Measurements from ENCODE around the gene ADAMTS14. TPM values are rescaled to one million over a fixed set of nuclear protein-coding genes. Genes with fewer than 3 reads are reported as not detected.

ADAMTS14 gene
- total RNA-seq, 3 donors from 2014 or later = 1.8 to 2.1 (median 2.1) TPM

DNA sequence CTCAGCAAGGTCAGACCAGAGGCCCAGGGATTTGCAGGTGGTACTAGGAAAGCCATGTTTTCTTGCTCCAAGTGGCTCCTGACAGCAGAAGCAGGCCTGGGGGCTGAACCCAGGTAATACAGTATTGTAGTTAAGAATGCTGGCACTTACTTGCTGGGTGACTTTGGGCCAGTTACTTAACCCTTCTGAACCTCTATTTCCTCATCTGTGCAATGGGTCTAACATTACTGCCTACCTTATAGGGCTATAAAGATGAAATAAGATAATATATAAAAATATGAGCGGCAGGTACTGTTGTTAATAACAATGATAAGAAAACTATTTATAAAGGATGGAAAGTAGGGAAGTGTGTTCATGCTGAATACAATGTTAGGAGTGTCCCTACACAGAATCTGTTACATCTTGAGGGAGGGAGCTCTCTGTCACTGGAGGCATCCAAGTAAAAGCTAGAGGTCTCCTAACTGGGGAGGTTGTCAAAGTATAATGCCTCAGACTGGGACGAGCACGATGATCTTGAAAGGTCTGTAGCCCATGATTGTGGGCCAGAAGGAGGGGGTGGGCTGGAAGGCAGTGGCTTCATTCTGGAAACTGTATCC is 26.9 kb downstream of the ADAMTS14 start:
- Histone ChIP-seq H3K9me3 (no peaks in the 10 kb centered on the region), H3K4me3 (no peak overlapping the region), H3K4me1 (ENCODE audit: low read depth) (no peaks in the 10 kb centered on the region), H3K36me3 (ENCODE audit: low read depth) (no peaks in the 10 kb centered on the region)
- intact Hi-C loops (cut with DNase I, micrococcal nuclease) = no loop called here
- no peak for ATAC-seq
- no peak for DNase-seq
- TF ChIP-seq, protein P1, sequence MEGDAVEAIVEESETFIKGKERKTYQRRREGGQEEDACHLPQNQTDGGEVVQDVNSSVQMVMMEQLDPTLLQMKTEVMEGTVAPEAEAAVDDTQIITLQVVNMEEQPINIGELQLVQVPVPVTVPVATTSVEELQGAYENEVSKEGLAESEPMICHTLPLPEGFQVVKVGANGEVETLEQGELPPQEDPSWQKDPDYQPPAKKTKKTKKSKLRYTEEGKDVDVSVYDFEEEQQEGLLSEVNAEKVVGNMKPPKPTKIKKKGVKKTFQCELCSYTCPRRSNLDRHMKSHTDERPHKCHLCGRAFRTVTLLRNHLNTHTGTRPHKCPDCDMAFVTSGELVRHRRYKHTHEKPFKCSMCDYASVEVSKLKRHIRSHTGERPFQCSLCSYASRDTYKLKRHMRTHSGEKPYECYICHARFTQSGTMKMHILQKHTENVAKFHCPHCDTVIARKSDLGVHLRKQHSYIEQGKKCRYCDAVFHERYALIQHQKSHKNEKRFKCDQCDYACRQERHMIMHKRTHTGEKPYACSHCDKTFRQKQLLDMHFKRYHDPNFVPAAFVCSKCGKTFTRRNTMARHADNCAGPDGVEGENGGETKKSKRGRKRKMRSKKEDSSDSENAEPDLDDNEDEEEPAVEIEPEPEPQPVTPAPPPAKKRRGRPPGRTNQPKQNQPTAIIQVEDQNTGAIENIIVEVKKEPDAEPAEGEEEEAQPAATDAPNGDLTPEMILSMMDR (IDR thresholded peaks at IDR 0.05) = no peak

DNA sequence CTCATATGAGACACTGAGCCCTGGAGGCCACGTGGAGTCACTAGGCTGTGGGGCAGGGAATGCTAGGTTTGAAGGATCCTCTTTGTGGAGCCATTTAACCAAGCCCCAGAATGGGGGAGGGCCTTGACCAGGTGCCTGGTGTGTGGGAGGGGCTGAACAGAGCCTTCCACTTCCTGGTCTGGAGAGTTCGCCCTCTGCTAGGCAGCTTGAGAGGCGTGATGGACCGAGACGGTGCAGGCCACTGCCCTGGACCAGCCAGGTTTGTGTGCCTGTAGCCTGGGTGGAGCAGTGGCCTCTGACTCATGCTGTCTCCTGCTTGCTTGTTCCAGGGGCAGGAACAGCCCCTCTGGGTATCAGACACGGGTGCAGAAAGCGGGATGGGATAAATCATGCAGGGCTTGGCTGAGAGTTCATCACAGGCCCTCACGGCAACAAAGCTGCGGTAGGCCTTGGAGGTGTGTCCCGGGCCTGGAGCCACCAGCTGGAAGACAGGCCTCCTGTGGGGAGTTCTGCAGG is 27.4 kb downstream of the ADAMTS14 start:
- Histone ChIP-seq H3K9me3 (no peaks in the 10 kb centered on the region), H3K4me3 (no peak overlapping the region), H3K4me1 (ENCODE audit: low read depth) (no peaks in the 10 kb centered on the region), H3K36me3 (ENCODE audit: low read depth) (no peaks in the 10 kb centered on the region)
- TF ChIP-seq, protein P1 (IDR thresholded peaks at IDR 0.05) = no peak
- ATAC-seq = peak; percentile 57
- peak in 1 of 3 donors; percentile 14 for DNase-seq
- intact Hi-C loops (cut with DNase I, micrococcal nuclease) = no loop called here

DNA sequence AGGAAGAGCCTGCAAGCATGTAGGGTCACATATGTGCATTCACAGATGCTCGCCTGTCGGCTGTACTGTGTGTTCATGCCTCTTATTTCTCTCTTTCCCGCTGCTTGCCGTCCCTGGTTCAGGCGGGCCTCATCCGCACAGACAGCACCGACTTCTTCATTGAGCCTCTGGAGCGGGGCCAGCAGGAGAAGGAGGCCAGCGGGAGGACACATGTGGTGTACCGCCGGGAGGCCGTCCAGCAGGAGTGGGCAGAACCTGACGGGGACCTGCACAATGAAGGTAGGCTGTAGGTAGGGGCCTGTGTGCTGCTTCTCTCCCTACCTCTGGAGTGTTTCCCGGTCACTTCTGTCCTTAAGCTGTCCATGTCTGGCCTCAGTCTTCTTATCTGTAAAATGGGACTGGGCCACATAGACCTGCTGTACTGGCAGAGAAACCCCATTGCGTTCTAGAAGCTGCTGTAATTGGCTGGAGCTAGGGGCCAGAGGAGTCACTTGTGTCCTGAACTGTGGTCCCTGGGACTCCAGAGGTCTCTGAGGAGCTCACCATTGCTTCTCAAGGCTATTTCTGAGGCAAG is 30.0 kb downstream of the ADAMTS14 start:
- no peaks in the 10 kb centered on the region for H3K4me1 ChIP-seq (ENCODE audit: low read depth)
- DNase-seq (no peak), ATAC-seq (no peak)
- H3K36me3 ChIP-seq (ENCODE audit: low read depth) = no peaks in the 10 kb centered on the region
- intact Hi-C loops (cut with DNase I, micrococcal nuclease) = no loop called here
- no peak overlapping the region for H3K4me3 ChIP-seq
- H3K9me3 ChIP-seq = no peaks in the 10 kb centered on the region
- TF ChIP-seq, protein P1 (IDR thresholded peaks at IDR 0.05) = no peak

DNA sequence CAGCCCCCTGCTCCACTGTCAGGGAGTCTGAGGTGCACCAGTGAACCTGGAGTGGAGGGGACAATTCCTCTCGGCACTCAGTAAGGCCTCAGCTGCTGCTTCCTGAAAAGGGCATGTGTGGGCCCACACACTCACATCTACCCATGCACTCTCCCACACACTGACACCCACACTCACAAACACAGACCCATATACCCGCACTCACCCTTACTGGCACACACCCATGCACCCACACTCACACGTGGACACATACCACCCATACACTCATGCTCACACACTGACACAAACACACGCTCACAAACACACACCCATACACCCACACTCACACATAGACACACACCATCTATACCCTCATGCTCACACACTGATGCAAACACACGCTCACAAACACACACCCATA is 31.9 kb downstream of the ADAMTS14 start:
- Histone ChIP-seq H3K36me3 (ENCODE audit: low read depth) (no peaks in the 10 kb centered on the region), H3K4me1 (ENCODE audit: low read depth) (no peaks in the 10 kb centered on the region), H3K9me3 (no peaks in the 10 kb centered on the region), H3K4me3 (no peak overlapping the region)
- DNase-seq = no peak
- ATAC-seq = no peak
- intact Hi-C loops (cut with DNase I, micrococcal nuclease) = no loop called here
- TF ChIP-seq, protein P1 (IDR thresholded peaks at IDR 0.05) = no peak

DNA sequence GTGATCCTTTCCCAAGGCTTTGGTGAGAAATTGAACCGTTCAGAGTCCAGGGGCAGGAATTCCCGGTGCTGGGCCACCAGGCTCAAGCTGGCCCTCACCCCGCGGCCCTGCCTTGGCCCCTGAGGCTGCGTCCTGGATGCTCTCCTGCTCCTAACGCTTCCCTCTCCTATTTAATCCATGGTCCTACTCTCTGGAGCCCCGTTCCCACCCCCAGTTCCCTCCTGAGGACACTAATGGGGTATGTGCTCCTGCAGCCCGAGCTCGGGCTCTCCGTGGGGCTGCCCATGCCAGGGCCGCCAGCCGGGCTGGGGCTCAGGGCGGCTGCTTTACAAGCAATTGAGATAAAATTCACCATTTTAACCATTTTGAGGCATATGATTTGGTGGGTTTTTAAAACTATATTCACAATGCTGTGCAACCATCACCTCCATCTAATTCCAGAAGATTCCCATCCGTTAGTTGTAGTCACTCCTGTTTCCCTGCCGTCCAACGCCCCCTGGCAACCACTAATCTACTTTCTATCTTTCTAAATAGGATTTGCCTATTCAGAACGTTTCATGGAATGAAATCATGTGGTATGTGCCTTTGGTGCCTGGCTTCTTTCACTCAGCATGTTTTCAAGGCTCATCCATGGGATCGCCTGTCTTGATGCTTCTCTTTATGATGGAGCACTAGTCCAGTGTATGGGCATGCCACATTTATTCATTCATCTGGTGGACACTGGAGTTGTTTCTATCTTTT is 33.0 kb downstream of the ADAMTS14 start:
- intact Hi-C loops (cut with DNase I, micrococcal nuclease) = no loop called here
- no peak for DNase-seq
- Histone ChIP-seq H3K4me3 (no peak overlapping the region), H3K4me1 (ENCODE audit: low read depth) (no peaks in the 10 kb centered on the region), H3K9me3 (no peaks in the 10 kb centered on the region), H3K36me3 (ENCODE audit: low read depth) (no peaks in the 10 kb centered on the region)
- no peak for ATAC-seq
- TF ChIP-seq, protein P1 (IDR thresholded peaks at IDR 0.05) = no peak

All from mucosa of descending colon (tissue), 3 donors.